ENCODE results near the gene CHID1.

CHID1 gene

DNA sequence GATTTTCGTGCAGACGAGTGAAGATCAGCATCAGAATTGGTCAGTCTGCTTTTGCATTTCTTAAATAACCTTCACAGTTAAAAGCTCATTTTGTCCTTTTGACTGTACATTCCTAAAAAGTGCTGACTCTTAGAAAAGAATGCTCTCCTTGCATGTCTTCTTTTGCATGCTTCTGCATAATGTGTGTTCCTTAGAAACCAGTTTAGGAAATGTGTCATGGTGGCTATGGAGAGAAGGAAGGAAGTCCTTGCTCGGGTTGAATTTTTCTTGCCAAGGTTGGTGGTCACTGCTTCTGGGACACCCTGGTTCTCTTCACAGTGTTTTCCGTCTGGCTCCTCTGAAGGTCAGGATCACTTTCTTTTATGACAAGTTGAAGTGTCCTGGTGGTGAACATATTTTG, 21.8 kb upstream of the CHID1 start:
- no peak for DNase-seq

DNA sequence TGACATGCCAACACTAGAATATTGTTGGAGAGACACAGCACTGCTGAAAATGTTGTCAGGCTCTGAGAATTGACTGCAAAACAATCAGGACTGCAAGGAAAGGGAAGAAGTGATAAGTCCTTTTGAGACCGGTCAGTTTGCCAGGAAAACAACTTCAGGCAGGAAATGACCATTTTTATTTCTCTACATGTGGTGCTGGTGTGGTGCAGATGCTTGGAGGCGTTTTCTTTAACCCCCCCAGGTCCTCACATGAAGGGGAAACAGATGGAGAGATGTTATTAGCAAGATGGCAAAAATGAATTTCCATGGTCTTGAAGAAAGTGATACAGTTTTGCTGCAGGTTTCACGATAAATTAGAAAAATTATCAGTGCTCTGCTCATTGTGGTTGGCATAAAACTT, 20.8 kb upstream of the CHID1 start:
- DNase-seq, result no peak

DNA sequence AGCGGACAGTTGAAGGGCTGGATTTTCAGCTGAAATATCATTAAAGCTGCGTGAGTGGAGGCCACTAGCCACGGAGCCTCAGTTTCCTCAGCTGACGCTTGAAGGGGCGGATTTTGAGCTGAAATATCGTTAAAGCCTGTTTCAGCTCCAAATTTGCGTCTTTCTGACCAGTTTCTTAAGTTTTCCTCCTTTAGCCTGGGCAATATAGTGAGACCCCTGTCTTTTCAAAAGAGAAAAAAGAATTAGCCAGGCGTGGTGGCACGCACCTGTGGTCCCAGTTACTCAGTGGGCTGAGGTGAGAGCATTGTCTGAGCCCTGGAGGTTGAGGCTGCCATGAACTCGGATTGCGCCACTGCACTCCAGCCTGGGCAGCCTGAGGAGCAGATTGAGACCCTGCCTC, 18.8 kb upstream of the CHID1 start:
- DNase-seq, result no peak

DNA sequence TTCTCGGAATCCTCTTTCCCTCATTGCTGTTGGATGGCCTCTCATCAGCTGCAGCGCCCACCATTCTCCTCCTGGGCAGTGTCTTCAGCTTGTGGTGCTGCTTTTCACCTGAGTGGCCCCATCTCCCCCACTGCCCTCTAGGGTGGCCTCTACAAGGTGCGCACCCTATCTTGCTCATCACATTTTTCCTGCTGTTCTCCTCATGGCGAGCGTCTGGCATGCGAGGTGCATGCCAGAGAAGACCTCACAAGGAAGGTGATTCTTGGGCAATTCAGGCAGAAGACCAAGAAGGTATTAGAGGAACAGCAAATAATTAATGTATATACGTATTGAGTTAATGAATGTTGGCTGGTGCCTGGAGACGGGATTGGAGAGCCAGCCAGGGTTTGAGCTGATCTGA, 18.2 kb upstream of the CHID1 start:
- no peak for DNase-seq

DNA sequence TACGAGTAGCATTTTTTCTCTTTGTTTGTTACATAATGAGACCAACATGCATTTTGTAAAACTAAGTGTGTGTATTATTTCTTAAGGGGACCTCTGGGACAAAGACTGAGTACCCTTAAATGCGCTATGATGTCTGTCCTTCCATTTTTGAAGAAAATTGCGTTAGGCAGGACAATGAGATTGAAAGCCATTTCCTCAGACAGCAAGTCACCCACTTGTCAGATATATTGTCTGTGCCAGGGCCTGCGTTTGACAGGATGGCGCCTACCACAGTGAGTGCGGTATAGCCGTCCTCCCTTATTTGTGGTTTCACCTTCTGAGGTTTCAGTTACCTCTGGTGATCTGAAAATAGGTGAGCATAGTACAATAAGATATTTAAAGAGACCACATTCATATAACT, 17.3 kb upstream of the CHID1 start:
- DNase-seq, result no peak

DNA sequence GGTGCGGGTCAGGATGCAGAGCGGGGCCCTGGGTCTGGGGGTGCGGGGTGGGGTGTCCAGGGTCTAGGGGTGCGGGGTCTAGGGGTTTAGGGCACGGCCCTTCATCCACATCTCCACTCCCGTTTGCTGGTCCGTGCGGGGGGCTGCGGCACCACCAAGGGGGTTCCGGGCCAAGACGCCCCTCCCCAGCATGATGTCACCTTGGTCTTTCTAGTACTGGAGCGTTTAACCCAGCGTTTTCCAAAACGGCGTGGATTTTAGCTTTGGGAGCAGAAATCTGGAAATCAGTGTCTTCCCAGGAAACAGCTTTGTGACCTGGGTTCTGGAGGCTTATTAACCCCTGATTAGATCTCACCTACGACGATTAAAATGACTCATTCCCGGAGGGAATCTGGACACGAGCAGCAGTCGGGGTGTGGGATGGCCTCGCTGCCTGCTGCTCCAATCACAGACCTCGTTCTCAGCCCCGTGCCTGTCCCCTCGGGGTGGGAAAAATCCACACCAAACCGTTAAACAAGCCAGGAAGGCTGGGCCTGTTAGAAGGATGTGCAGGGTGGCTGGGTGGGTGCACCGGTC, 15.8 kb upstream of the CHID1 start:
- no peak for DNase-seq

DNA sequence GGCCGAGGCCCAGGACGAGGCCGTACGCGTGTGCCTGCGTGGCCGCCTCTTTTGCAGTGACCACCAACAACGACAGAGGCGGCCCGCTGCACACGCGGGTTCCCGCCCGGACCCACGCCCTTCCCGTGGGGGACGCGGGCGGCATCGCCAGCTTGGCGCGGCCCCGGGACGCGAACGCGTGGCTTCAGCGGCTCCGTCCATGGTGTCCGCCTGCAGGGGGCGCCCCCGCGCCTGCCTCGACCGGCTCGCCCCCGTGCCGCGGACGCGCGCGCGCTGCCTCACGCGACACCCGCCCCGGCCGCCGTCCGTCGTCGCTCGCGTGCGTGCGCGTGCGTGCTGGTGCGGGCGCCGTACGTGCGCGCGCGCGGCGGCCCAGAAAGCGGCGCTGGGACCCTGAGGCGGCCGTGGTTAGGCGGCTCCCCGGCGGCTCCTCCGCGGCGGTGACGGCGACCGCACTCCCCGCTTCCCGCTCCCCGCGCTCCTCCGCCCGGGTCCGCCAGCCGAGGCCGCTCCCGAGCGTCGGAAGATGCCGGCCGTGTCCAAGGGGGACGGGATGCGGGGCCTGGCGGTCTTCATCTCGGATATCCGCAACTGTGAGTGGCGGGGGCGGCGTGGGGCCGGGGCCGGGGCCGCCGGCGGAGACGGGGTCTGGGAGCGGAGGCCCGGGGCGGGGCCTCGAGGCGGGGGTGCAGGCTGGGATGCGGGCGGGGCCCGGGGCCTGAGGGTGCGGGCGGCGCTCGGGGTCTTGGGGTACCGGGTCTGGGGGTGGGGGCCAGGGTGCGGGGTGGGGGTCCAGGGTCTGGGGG, 15.1 kb upstream of the CHID1 start, which contains the start of gene AP2A2:
TSS of gene AP2A2 (plus strand) at position 375 of the 806 bp plus-strand sequence. CDS start at position 527, 152 bp downstream.
- DNase-seq, result peak; percentile 19

DNA sequence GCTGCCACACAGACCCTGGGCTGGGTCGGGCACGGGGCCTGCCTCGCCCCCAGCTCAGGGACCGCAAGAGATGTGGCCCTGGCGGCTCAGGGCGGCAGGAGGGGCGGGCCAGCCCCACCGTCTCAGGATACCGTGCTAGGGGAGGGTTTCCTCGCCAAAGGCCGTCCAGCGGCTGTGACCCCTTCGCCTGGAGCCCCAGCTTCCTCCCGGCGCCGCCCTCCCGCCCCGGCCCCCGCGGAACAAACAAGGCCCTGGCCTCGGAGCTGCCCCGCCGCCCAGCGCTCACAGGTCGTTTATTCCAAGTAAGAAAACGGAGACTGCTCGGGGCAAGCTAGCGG, 14.5 kb upstream of the CHID1 start:
- no peak for DNase-seq

DNA sequence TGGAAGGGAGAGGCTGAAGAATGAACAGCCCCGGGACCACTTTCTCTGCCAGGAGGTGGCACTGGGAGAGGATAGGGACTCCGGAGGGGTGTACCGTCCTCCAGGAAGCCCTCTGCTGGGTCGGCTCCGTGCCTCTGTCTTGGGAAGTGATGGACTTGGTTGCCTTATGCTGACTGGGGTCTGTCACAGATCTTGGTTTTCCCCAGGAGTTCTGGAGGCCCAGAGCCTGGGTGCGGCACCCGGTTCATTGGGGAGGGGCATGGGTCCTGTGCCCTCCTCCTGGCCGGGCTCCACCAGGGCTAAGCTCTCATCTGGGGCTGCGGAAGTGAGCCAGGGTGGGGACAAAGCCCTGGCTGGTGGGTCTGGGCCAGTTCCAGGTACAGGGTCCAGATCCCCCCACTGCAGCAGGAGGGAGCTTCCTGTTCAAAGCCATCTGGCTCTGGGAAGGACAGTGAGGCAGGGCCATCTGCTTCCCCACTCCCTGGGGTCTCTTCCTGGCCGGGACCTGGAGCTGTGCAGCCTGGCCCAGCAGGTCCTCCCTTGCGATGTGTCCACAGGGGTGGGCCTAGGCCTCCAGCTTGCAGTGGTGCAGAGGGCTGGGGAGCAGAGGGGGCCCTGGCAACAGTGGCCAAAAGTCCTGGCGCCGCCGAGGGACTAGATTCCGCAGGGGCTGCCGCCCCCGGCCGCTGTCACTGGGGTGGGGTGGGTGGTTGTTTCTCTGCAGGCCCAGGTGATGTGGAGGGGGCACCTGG, 14.0 kb upstream of the CHID1 start:
- no peak for DNase-seq

DNA sequence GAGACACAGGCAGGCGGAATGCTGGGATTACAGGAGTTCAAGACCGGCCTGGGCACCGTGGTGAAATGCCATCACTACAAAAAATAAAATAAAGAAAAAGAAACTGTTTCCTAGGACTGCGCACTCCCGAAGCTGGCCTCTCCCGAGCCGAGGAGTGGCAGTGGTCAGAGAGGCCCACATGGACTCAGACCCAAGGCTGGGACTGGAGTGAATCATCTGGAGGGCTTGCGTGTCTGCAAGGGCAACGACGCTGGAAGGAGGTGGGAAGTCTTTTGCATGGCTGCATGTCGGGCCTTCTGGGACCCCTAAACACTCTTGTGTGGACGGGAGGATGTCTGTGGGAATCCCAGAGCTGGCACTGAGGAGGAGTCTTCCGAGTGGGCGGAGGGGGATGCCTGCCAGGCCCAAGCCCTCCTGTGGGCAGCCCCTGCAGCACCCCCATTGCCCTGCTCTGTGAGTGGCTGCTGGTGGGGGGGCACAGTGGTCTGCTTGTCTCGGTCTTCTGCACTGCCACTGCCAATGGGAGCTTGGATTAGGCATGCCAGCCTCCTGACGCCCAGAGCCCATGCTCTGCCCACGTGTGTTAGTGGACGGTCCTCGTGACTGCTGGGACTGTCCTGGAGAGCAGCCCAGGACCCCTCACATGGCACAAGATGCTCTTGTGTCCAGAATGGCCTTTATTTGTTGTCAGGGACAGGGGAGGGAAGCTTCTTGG, 13.2 kb upstream of the CHID1 start:
- DNase-seq, result no peak

DNA sequence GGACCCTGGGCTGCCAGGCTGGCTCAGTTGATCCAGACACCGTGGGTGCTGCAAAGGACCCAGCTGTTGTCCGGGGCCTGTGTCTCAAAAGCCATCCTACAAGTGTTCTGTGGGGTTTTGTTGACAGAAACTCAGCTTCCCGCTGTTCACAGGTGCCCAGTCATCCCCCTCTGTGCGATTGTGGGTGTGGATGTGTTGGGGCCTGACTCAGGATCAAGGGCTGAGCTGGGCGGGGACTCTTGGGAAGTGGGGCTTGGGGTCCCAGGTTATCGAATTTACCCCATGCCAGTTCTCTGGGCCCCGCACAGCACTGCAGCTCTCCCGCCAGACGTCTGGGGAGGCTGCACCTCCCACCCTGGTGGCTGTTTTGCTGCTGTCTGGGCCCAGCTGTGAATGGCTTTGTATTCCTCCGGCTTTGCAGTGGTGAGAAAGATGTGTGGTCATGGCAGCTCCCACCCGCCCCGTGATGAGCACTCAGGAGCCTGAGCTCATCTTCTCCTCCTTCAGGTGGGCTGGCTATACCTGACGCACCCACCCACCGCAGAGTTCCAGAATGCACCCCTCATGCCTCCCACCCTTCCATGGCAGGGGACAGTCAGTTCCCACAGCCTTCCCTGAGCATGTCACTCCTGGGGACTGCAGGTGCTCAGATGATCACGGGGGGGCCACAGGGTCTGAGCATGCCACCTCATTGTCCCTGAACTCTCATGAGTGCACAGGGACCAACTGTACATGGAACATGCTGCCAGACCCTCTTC, 11.5 kb upstream of the CHID1 start:
- no peak for DNase-seq

DNA sequence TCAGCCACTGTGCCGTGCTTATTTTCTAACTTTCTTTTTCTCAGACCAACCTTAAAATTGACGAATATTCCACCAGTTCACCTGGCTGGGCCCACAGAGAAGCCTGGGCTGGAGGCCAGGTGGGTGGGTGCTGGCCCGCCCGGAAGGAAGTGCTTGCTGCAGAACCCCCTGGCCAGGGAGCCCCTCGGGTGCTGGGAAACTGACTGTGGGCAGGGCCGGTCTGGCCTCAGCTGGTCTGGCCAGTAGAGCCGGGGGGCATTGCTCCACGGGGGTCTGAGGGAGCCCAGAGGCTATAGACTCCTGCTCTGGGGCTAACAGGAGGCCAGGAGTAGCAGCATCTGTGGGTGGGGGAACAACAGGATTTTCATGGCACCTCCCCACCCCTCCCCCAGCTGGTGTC, 6.8 kb upstream of the CHID1 start:
- DNase-seq, result no peak

DNA sequence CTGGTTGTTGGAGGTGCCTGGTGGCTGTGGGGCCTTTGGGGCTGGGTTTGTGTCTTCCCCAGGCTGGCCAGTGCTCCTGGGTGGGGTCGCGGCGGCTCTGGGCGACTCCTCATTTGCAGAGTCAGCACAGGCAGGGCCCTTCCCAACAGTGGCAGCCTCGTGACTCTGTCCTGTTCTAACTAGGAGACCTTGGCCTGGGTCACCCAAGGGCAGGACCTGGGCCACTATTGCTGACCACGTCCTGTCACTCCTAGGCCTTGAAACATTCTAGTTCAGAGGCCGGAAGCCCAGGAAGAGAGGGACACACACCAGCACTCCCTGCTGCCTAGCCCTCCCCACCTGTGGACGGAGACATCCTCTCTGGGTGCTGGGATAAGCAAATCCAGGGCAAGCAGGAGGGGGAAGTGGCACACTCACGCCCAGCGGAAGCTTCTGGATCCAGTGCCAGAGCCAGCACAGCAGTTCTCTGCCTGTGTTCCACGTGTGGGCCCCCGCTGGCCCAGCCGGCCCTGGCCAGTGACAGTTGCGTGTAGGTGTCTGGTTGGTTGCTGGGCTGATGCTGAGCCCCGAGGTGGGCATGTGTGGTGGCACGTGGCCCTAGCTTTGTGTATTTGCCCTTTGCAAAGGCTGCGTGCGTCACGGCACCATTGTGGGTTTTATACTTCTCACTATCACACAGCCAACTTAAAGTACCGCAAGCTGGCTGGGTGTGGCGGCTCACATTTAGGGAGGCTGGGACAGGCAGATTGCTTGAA, 4.3 kb upstream of the CHID1 start:
- no peak for DNase-seq

DNA sequence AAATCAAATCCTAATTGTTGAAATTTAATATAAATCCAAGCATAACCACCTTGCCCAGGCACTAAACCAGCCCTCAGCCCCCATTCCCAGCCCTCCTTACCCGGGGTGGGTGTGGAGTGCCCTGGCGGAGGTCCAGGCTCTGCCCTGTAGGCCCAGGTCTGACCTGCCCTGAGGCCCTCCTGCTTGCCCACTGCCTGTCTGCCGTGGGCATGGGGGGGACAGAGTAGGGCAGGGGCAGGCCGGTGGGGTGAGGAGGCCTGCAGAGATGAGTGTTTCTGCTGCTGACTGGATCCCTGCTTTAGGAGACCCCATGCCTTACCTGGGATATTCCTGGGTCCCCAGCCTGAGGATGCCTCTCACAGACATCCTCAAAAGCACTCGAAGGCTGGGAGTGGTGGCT, 3.6 kb upstream of the CHID1 start:
- DNase-seq, result no peak

DNA sequence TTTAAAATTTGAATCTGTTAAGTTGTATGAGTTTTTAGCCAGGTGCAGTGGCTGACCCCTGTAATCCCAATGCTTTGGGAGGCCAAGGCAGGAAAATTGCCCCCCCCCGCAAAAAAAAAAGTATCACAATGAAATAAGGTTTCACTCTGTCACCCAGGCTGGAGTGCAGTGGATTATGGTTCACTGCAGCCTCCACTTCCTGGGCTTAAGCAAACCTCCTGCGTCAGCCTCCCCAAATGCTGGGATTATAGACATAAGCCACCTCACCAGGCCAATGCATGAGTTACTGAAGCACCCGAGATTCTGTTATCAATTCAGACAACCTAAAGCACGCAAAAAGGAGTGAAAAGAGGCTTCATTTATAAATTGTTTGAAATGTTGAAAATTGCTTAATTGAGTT, 2.4 kb upstream of the CHID1 start:
- DNase-seq, result no peak

DNA sequence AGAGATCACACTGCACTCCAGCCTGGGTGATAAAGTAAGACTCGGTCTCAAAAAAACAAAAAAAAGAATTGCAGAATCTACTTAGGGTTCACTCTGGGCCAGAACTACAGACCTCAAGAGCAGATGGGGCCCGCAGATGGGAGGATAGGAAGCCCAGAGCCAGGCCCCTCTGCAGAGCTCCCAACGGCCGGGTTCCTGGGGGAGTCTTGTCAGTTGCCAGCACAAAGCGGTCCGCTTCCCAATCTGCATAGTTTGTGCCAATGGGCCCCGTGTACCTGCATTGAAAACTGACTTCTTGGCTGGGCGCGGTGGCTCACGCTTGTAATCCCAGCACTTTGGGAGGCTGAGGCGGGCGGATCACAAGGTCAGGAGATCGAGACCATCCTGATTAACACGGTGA, 1.7 kb upstream of the CHID1 start:
- DNase-seq, result no peak

DNA sequence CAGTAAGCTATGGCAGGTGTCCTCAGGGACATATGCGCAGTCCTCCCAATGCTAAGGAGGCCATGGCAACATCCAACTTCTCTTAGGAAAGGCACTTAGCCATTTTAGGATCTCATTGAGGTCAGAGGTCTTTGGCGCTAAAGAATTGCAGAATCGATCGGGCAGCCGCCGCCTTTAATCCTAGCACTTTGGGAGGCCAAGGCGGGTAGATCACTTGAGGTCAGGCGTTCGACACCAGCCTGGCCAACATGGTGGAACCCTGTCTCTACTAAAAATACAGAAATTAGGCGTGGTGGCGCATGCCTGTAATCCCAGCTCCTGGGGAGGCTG, 1.2 kb upstream of the CHID1 start:
- no peak for DNase-seq

DNA sequence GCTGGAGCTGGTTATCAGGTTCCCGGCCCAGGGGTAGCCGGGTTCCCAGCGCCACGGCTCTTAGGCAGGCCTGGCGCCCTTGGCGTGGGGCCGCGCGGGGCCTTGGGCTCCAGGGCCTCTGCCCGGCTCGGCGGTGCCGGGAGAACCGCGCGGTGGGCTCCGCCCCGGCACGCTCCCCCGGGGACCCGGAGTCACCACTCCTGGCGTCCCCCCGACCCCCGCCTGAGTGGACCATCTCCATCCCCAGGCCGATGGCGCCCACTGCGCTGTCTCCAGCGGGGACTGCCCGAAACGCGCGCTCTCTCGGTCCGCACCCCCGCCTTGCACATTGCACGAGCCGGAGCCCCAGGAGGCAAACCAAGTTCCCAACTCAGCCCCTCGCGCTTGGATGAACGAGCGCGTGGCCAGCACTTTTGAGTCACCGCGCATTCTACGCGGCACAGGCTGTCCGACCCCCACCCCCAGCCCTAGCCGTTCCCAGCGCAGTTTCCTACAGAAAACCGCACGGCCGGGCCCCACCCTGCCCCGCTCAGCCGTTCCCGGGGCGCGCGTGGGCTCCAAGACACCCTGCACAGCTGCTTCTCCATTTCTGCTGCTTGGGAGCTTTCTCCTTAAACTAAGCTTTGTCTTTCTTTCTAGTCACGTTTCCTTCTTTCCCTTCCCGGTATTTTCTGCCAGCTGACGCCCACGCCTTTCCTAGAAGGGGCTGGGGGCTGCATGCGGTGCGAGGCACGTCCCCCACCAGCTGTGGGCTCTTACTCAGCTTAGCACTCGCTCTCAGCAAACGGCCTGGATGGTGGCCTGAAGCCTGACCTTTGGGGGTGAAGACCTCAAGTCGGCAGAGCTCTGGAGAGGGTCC, 650 bp upstream of the CHID1 start:
- DNase-seq, result no peak

DNA sequence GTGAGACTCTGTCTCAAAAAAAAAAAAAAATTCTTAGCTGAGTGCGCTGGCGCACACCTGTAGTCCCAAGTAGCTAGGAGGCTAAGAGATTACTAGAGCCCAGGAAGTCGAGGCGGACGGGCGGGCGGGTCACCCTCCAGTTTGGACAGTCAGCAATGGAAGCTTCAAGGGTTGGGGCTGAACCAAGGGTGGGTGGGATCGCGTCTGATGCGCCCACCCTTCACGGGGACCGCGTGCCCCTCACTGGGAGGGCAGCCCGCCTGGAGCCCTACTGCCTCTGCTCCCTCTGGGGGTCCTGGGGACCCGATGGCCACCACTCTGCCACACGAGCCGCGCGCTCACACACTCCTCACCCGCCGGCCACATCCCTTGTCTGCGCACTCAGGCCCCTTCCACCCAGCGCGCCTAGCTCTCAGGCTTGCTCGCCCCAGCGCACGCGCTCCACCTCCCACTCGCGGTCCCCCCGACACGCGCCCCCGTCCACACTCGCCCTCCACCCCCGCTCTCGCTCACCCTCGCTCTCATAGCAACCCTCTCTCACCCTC, 494 bp downstream of the CHID1 start:
- no peak for DNase-seq

DNA sequence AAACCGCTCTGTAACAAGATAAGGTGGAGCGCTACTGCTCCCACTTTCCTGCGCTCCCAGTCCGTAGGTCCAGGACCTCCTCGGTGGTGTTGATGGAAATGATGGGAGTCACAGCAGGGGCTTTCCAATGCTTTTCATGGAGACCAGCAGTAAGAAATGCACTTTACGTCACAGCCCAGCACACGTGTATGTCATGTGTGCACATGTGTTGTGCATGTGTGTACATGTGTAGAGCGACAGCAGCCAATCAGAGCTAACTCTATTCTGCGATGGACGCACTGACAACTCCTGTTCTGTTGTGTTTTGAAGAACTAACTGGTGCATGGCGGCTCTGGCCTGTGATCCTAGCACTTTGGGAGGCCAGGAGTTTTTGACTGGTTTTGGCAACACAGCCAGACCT, 1.2 kb downstream of the CHID1 start:
- no peak for DNase-seq

DNA sequence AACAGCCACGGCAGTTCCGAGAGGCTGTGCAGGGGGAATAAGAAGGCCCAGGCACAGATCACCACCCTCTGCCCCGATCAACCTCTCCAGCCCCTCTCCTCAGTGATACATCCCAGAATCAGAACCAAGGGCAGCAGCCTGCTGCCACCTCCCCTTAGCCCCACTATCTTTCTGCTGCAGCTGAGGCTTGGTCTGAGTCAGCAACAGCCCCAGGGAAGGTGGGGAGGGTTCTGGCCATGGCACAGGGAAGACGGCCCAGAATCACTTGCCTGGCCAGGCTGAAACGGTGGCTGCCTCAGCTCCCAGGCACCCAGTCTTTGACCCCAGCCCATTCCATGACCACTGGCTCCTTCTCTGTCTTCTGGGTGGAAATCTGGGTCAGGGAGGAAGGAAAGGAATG, 2.3 kb downstream of the CHID1 start:
- DNase-seq, result no peak
